ENCODE results near the gene RASSF10. TPM values are rescaled to one million over a fixed set of nuclear protein-coding genes. Genes with fewer than 3 reads are reported as not detected.
A peak's percentile ranks its signal among the peaks of the same experiment; 100 is the strongest.
"Not testable (repeated sequence)": the region's sequence is repeated elsewhere in the genome, so short reads cannot be mapped to it uniquely, and the experiment has no call there.

Gene RASSF10
- total RNA-seq, 1 experiment from 2014 or later, result 0.12 TPM

GRCh38 chr11:13023423-13023822, 14.3 kb downstream of the RASSF10 start:
- DNase-seq (ENCODE audit: low read depth), result no peak

GRCh38 chr11:13026722-13027121, 17.6 kb downstream of the RASSF10 start:
- no peak for DNase-seq (ENCODE audit: low read depth)

- no peak for DNase-seq (ENCODE audit: low read depth)
Observed at GRCh38 chr11:13028322-13028721, 19.2 kb downstream of the RASSF10 start.

GRCh38 chr11:13029872-13030271, 20.8 kb downstream of the RASSF10 start:
- no peak for DNase-seq (ENCODE audit: low read depth)

GRCh38 chr11:13030857-13031256, 21.7 kb downstream of the RASSF10 start:
- no peak for DNase-seq (ENCODE audit: low read depth)

GRCh38 chr11:13031349-13031748, 22.2 kb downstream of the RASSF10 start:
- DNase-seq (ENCODE audit: low read depth), result no peak

- DNase-seq (ENCODE audit: low read depth), result no peak
Observed at GRCh38 chr11:13033760-13034533, 24.8 kb downstream of the RASSF10 start.

- no peak for DNase-seq (ENCODE audit: low read depth)
Observed at GRCh38 chr11:13035711-13036110, 26.6 kb downstream of the RASSF10 start.

- no peak for DNase-seq (ENCODE audit: low read depth)
Observed at GRCh38 chr11:13036235-13036634, 27.1 kb downstream of the RASSF10 start.

- peak; percentile 39 for DNase-seq (ENCODE audit: low read depth)
Observed at GRCh38 chr11:13038366-13038765, 29.2 kb downstream of the RASSF10 start.

- DNase-seq (ENCODE audit: low read depth), result no peak
Observed at GRCh38 chr11:13039126-13039525, 30.0 kb downstream of the RASSF10 start.

- no peak for DNase-seq (ENCODE audit: low read depth)
Observed at GRCh38 chr11:13040969-13041561, 31.9 kb downstream of the RASSF10 start.

GRCh38 chr11:13042873-13043342, 33.8 kb downstream of the RASSF10 start:
- no peak for DNase-seq (ENCODE audit: low read depth)

GRCh38 chr11:13043912-13044628, 35.0 kb downstream of the RASSF10 start:
- no peak for DNase-seq (ENCODE audit: low read depth)

GRCh38 chr11:13045089-13045488, 36.0 kb downstream of the RASSF10 start:
- not testable (repeated sequence) for DNase-seq (ENCODE audit: low read depth)

GRCh38 chr11:13045734-13046133, 36.6 kb downstream of the RASSF10 start:
- no peak for DNase-seq (ENCODE audit: low read depth)

GRCh38 chr11:13046637-13047570, 37.8 kb downstream of the RASSF10 start:
- no peak for DNase-seq (ENCODE audit: low read depth)

GRCh38 chr11:13047884-13048283, 38.8 kb downstream of the RASSF10 start:
- no peak for DNase-seq (ENCODE audit: low read depth)

- DNase-seq (ENCODE audit: low read depth), result peak; percentile 44
Observed at GRCh38 chr11:13051257-13051656, 42.1 kb downstream of the RASSF10 start.

GRCh38 chr11:13052130-13052571, 43.0 kb downstream of the RASSF10 start:
- peak; percentile 10 for DNase-seq (ENCODE audit: low read depth)

GRCh38 chr11:13053255-13053917, 44.3 kb downstream of the RASSF10 start:
- DNase-seq (ENCODE audit: low read depth), result peak; percentile 10
